Endothelial cell of umbilical vein (primary cell): Measurements from ENCODE around the gene SAMD7. TPM values are rescaled to one million over a fixed set of nuclear protein-coding genes. Genes with fewer than 3 reads are reported as not detected.

ENCODE experiments used
- BruUV-seq: library from RNA; stranded (reverse); fragments of 400-500 nt; replicated peaks from 2 replicates; lab custom pipeline; 2021; lab: Mats Ljungman, UMichigan
- CTCF ChIA-PET: fragments of 300-600, 350-600 bp; sonication (Branson Sonifier 250); formaldehyde crosslinking; loops from one replicate; lab custom pipeline; 2021; ENCODE audit warnings: antibody characterized with exemption, inconsistent platforms; lab: Charles Lee
- POLR2A ChIA-PET: fragments of 300-600, 350-600 bp; sonication (Branson Sonifier 250); formaldehyde crosslinking; loops from one replicate; lab custom pipeline; 2021; ENCODE audit warnings: antibody characterized with exemption, inconsistent platforms; lab: Charles Lee
- DNase-seq: peaks from one replicate; pipeline ENCODE4 v3.0.0-alpha.2; 2011; ENCODE audit warnings: low read depth, low spot score
- FAIRE-seq: peaks from 2 replicates; lab custom pipeline; 2011; peaks lifted over from hg19 to GRCh38; lab: Jason Lieb, UNC
- H2AFZ ChIP-seq: 2 replicates; pipeline ENCODE4 v1.6.0; 2012; ENCODE audit warnings: low read depth, low read length, control low read depth, inconsistent platforms
- H3K27ac ChIP-seq: 2 replicates; pipeline ENCODE4 v1.5.1; 2011; ENCODE audit warnings: low read depth, mild to moderate bottlenecking, control low read depth, low read length, moderate library complexity; ENCODE audit not compliant: insufficient read depth
- H3K27me3 ChIP-seq, 2 experiments: 2 replicates each; pipeline versions ENCODE4 v1.6.0 to v1.6.1; 2011; ENCODE audit warnings: low read length in 2 of 2, mixed read lengths in 1 of 2; ENCODE audit not compliant: control insufficient read depth in 2 of 2, insufficient read depth in 2 of 2
- H3K36me3 ChIP-seq, 2 experiments: 2 replicates in 1 of 2; 3 replicates in 1 of 2; pipeline ENCODE4 v1.5.1; 2011; ENCODE audit warnings: low read length in 2 of 2, mild to moderate bottlenecking in 1 of 2, moderate library complexity in 1 of 2; ENCODE audit not compliant: control insufficient read depth in 2 of 2, insufficient read depth in 2 of 2; ENCODE audit errors: extremely low read depth in 1 of 2
- H3K4me1 ChIP-seq: 3 replicates; pipeline ENCODE4 v1.5.1; 2011; ENCODE audit warnings: mild to moderate bottlenecking, low read length; ENCODE audit not compliant: control insufficient read depth, insufficient read depth; ENCODE audit errors: extremely low read depth
- H3K4me2 ChIP-seq: 2 replicates; pipeline ENCODE4 v1.6.1; 2011; ENCODE audit warnings: low read length, control low read depth, mixed read lengths; ENCODE audit not compliant: insufficient read depth
- H3K4me3 ChIP-seq, 3 experiments: fragments of 200-600 bp in 1 of 3; sonication (generic), shearing (Covaris generic) in 1 of 3; replicated peaks in 1 of 3; 2 replicates each; pipeline ENCODE4 v1.5.1; 2011 to 2016; ENCODE audit warnings: control low read depth in 3 of 3, low read length in 3 of 3, mild to moderate bottlenecking in 2 of 3, inconsistent platforms in 1 of 3, low read depth in 1 of 3, moderate library complexity in 1 of 3; ENCODE audit not compliant: insufficient read depth in 1 of 3
- H3K79me2 ChIP-seq: 2 replicates; pipeline ENCODE4 v1.6.0; 2012; ENCODE audit warnings: low read length, inconsistent platforms; ENCODE audit not compliant: control insufficient read depth, insufficient read depth
- H3K9ac ChIP-seq: replicated peaks from 2 replicates; pipeline ENCODE3; 2011; ENCODE audit warnings: low read length, control low read depth; ENCODE audit not compliant: insufficient read depth; ENCODE audit errors: extremely low read depth
- H3K9me1 ChIP-seq: replicated peaks from 3 replicates; pipeline ENCODE4 v1.6.0; 2011; ENCODE audit warnings: mild to moderate bottlenecking, low read length; ENCODE audit not compliant: control insufficient read depth, insufficient read depth; ENCODE audit errors: extremely low read depth
- H3K9me3 ChIP-seq: replicated peaks from 2 replicates; pipeline ENCODE4 v1.5.1; 2012; ENCODE audit warnings: low read length, inconsistent platforms; ENCODE audit not compliant: control insufficient read depth, insufficient read depth
- H4K20me1 ChIP-seq: replicated peaks from 2 replicates; pipeline ENCODE3; 2011; ENCODE audit warnings: mild to moderate bottlenecking, low read length; ENCODE audit not compliant: control insufficient read depth, insufficient read depth; ENCODE audit errors: extremely low read depth
- EZH2 ChIP-seq: IDR thresholded peaks from 2 replicates; pipeline ENCODE4 v1.6.1; 2012; ENCODE audit warnings: borderline replicate concordance, low read depth, mild to moderate bottlenecking, moderate library complexity, low read length, inconsistent platforms; ENCODE audit not compliant: severe bottlenecking
- FOS ChIP-seq: IDR thresholded peaks from 2 replicates; pipeline ENCODE4 v1.6.1; 2011; ENCODE audit warnings: mild to moderate bottlenecking, low read length, moderate library complexity, borderline replicate concordance; ENCODE audit not compliant: insufficient read depth
- GATA2 ChIP-seq: IDR thresholded peaks from 2 replicates; pipeline ENCODE4 v1.7.0; 2011; ENCODE audit warnings: low read depth, mild to moderate bottlenecking, moderate library complexity, mixed read lengths, low read length; ENCODE audit not compliant: insufficient read length, insufficient read depth
- JUN ChIP-seq: IDR thresholded peaks from 2 replicates; pipeline ENCODE4 v1.6.1; 2011; ENCODE audit warnings: borderline replicate concordance, low read depth; ENCODE audit not compliant: insufficient read length, insufficient read depth
- MAX ChIP-seq: IDR thresholded peaks from 2 replicates; pipeline ENCODE4 v1.6.1; 2011; ENCODE audit not compliant: insufficient read depth, insufficient read length
- MYC ChIP-seq: IDR thresholded peaks from one replicate; pipeline ENCODE4 v1.6.1; 2011; ENCODE audit warnings: mild to moderate bottlenecking, low read depth, low read length
- POLR2A ChIP-seq: IDR thresholded peaks from 2 replicates; pipeline ENCODE4 v1.6.1; 2012; ENCODE audit warnings: low read depth, mild to moderate bottlenecking, control low read depth, low read length
- POLR2AphosphoS5 ChIP-seq: IDR thresholded peaks from 2 replicates; pipeline ENCODE4 v1.6.1; 2012; ENCODE audit warnings: low read depth, mild to moderate bottlenecking, control low read depth, low read length, moderate library complexity; ENCODE audit not compliant: insufficient read depth
- dilution Hi-C: fragments of 300-500 bp; cut with MboI; formaldehyde crosslinking; loops from one replicate; pipeline ENCODE4 v1.15.0; 2019; ENCODE audit warnings: low sequenced_read_pairs; ENCODE audit not compliant: extremely low pct_ligation_motif_present
- intact Hi-C: fragments of 100-400 bp; cut with micrococcal nuclease; formaldehyde crosslinking; loops from one replicate; pipeline ENCODE4 v1.10.0; 2022
- polyA plus RNA-seq, 4 experiments: library from polyadenylated mRNA; depleted of rRNA in 3 of 4; stranded (reverse) in 3 of 4; unstranded in 1 of 4; fragments of >200 nt; gene quantifications; 2 replicates each; pipeline versions ENCODE4 v1.2.1 to v1.2.3, GENCODE V29; 2011 to 2012; ENCODE audit warnings: missing spikeins in 1 of 4
- total RNA-seq: library from RNA; stranded (reverse); gene quantifications from 2 replicates; pipeline ENCODE4 v1.2.3, GENCODE V29; 2021
- TF ChIP-seq, protein P1 (sequence below), 2 donors: IDR thresholded peaks; 1 replicate in 1 of 2; 2 replicates in 1 of 2; pipeline ENCODE4 v1.5.1; 2011; ENCODE audit warnings: low read length in 2 of 2, mild to moderate bottlenecking in 2 of 2, moderate library complexity in 2 of 2, control low read depth in 1 of 2, inconsistent platforms in 1 of 2, low read depth in 1 of 2; ENCODE audit not compliant: insufficient read depth in 1 of 2; ENCODE audit errors: extremely low read depth in 1 of 2

SAMD7 gene
- total and polyA plus RNA-seq, 2 donors (not counting 3 experiments of a cell fraction or from before 2014, with no cell fraction given): not detected

DNA sequence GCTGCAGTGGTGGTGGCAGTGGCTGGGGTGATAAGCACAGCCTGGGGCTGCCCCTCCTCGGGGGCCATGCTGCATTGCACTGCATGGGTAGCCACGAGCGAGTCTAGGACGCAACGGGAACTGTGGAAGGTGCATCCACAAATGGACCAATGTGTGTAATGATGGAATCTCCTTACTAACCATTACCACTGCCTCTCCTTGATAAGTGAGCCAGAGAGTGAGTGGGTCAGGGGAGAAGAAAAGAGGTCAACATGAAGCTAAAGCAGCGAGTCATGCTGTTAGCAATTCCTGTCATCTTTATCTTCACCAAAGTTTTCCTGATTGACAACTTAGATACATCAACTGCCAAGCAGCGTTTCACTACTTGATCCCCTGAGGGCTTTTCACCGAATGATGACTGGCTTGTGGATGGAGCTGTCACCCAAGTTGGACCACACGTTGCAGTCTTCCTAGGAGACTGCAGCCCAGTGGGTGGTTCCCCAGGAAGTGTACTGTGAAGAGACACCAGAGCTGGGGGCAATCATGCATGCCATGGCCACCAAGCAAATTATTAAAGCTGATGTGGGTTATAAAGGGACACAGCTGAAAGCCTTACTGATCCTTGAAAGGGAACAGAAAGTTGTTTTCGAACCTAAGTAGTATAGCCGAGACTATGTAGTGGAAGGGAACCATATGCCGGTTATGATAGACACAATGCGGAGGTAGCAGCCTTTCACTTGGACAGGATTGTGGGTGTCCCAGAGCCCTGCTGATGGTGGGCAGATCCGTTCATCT is 20.6 kb downstream of the SAMD7 start:
- Histone ChIP-seq H3K79me2 (no peaks in the 10 kb centered on the region), H4K20me1 (no peaks in the 10 kb centered on the region), H3K4me3 (no peak overlapping the region), H3K9me3 (no peaks in the 10 kb centered on the region), H2AFZ (no peak overlapping the region), H3K36me3 (no peaks in the 10 kb centered on the region), H3K4me2 (no peak overlapping the region), H3K9me1 (no peaks in the 10 kb centered on the region), H3K9ac (no peak overlapping the region), H3K27ac (no peak overlapping the region), H3K27me3 (peaks cover 21 to 25% of the 10 kb centered on the region in 2 experiments), H3K4me1 (no peaks in the 10 kb centered on the region)
- TF ChIP-seq, protein P1, sequence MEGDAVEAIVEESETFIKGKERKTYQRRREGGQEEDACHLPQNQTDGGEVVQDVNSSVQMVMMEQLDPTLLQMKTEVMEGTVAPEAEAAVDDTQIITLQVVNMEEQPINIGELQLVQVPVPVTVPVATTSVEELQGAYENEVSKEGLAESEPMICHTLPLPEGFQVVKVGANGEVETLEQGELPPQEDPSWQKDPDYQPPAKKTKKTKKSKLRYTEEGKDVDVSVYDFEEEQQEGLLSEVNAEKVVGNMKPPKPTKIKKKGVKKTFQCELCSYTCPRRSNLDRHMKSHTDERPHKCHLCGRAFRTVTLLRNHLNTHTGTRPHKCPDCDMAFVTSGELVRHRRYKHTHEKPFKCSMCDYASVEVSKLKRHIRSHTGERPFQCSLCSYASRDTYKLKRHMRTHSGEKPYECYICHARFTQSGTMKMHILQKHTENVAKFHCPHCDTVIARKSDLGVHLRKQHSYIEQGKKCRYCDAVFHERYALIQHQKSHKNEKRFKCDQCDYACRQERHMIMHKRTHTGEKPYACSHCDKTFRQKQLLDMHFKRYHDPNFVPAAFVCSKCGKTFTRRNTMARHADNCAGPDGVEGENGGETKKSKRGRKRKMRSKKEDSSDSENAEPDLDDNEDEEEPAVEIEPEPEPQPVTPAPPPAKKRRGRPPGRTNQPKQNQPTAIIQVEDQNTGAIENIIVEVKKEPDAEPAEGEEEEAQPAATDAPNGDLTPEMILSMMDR (IDR thresholded peaks at IDR 0.05; ENCODE audit: extremely low read depth in 1 of 2, insufficient read depth in 1 of 2, low read depth in 1 of 2, low read length in 2 of 2): no peak
- DNase-seq (no peak), FAIRE-seq (no peak)
- POLR2A ChIA-PET: no interaction called here
- CTCF ChIA-PET: no interaction called here
- no TSS peak for BruUV-seq
- intact Hi-C loops (no loop called here), dilution Hi-C loops (no loop called here)

DNA sequence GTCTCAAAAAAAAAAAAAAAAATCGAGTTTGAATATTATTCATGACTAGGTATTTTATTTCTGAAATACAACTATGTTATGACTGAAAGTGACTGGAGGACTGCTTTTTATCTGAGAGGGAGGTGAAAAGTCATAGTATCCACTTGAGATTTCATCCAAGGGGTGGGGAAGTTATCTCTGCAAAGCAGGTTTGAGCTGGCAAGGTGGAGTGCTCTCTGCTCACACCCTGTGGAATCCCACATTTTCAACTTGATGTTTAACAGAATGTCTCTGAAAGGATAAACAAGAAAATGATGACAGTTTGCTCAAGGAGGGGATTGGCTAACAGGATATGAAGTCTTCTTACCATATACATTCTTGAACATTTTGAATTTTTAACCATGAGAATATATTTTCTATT is 27.9 kb downstream of the SAMD7 start:
- POLR2A ChIA-PET: no interaction called here
- Histone ChIP-seq H3K36me3 (no peaks in the 10 kb centered on the region), H2AFZ (no peak overlapping the region), H3K9me3 (no peaks in the 10 kb centered on the region), H3K79me2 (no peaks in the 10 kb centered on the region), H3K4me3 (no peak overlapping the region), H3K4me2 (no peak overlapping the region), H3K27ac (no peak overlapping the region), H4K20me1 (no peaks in the 10 kb centered on the region), H3K4me1 (no peaks in the 10 kb centered on the region), H3K9ac (no peak overlapping the region), H3K27me3 (peaks cover 17 to 25% of the 10 kb centered on the region in 2 experiments), H3K9me1 (no peaks in the 10 kb centered on the region)
- intact Hi-C loops (no loop called here), dilution Hi-C loops (no loop called here)
- TF ChIP-seq, protein P1 (IDR thresholded peaks at IDR 0.05; ENCODE audit: extremely low read depth in 1 of 2, insufficient read depth in 1 of 2, low read depth in 1 of 2, low read length in 2 of 2): no peak
- TF ChIP-seq MYC (no peak), GATA2 (no peak), POLR2A (no peak), POLR2AphosphoS5 (no peak), FOS (no peak), MAX (no peak), JUN (no peak), EZH2 (no peak)
- no peak for FAIRE-seq
- DNase-seq: no peak
- no TSS peak for BruUV-seq
- CTCF ChIA-PET: no interaction called here
